ENCODE data around the gene MITF. TPM values are rescaled to one million over a fixed set of nuclear protein-coding genes. Genes with fewer than 3 reads are reported as not detected.

Gene MITF
- total RNA-seq, 4 donors from 2014 or later: 1.6 to 22.5 (median 6.6) TPM

GRCh38 chr3:69784954-69785514, 45.8 kb downstream of the MITF start:
- H3K27me3 ChIP-seq: no peaks in the 10 kb centered on the region
- H3K4me1 ChIP-seq: peaks cover 0 to 38% (median 26%) of the 10 kb centered on the region in 3 donors
- H3K36me3 ChIP-seq: no peaks in the 10 kb centered on the region
- no peak for DNase-seq
- intact Hi-C loops (cut with DNase I): no loop called here
- H3K27ac ChIP-seq: peak overlapping the region in 1 of 4 donors; percentile 31
- no peaks in the 10 kb centered on the region for H3K9me3 ChIP-seq
- no peak overlapping the region for H3K4me3 ChIP-seq
- TF ChIP-seq POLR2A (IDR thresholded peaks at IDR 0.05): no peak
- no peak for TF ChIP-seq CTCF (IDR thresholded peaks at IDR 0.05)
- 55 to 74% methylated on average over 7 of the region's 7 CpGs for WGBS, 2 donors

- WGBS, 2 donors: 80 to 84% methylated on average over 3 of the region's 3 CpGs
- Histone ChIP-seq H3K36me3 (no peaks in the 10 kb centered on the region), H3K9me3 (no peaks in the 10 kb centered on the region), H3K27ac (peak overlapping the region in 1 of 4 donors; percentile 10), H3K27me3 (no peaks in the 10 kb centered on the region), H3K4me1 (peaks cover 0 to 44% (median 29%) of the 10 kb centered on the region in 3 donors), H3K4me3 (no peak overlapping the region)
- no peak for TF ChIP-seq POLR2A (IDR thresholded peaks at IDR 0.05)
- no peak for TF ChIP-seq CTCF (IDR thresholded peaks at IDR 0.05)
- intact Hi-C loops (cut with DNase I): no loop called here
- DNase-seq: no peak
Observed at GRCh38 chr3:69785769-69786320, 46.6 kb downstream of the MITF start.

- no peaks in the 10 kb centered on the region for H3K27me3 ChIP-seq
- no peak for DNase-seq
- 31 to 53% methylated on average over 3 to 4 of the region's 4 CpGs for WGBS, 2 donors
- peaks cover 4 to 54% (median 37%) of the 10 kb centered on the region in 3 donors for H3K4me1 ChIP-seq
- TF ChIP-seq CTCF (IDR thresholded peaks at IDR 0.05) (no peak), POLR2A (IDR thresholded peaks at IDR 0.05) (no peak)
- intact Hi-C loops (cut with DNase I): no loop called here
- H3K27ac ChIP-seq: peak overlapping the region in 3 of 4 donors; percentile 14 to 44 (median 19)
- no peaks in the 10 kb centered on the region for H3K9me3 ChIP-seq
- H3K36me3 ChIP-seq: no peaks in the 10 kb centered on the region
- no peak overlapping the region for H3K4me3 ChIP-seq
Observed at GRCh38 chr3:69786854-69787253, 47.6 kb downstream of the MITF start.

- 30 to 37% methylated on average over 3 of the region's 3 CpGs for WGBS, 2 donors
- Histone ChIP-seq H3K4me3 (no peak overlapping the region), H3K36me3 (no peaks in the 10 kb centered on the region), H3K27me3 (no peaks in the 10 kb centered on the region), H3K4me1 (peaks cover 6 to 61% (median 37%) of the 10 kb centered on the region in 3 donors), H3K9me3 (no peaks in the 10 kb centered on the region), H3K27ac (peak overlapping the region in 3 of 4 donors; percentile 14 to 44 (median 19))
- intact Hi-C loops (cut with DNase I): no loop called here
- no peak for TF ChIP-seq POLR2A (IDR thresholded peaks at IDR 0.05)
- TF ChIP-seq CTCF (IDR thresholded peaks at IDR 0.05): no peak
- no peak for DNase-seq
Observed at GRCh38 chr3:69787436-69788168, 48.3 kb downstream of the MITF start.

- 18 to 26% methylated on average over 5 to 6 of the region's 6 CpGs for WGBS, 2 donors
- TF ChIP-seq POLR2A (IDR thresholded peaks at IDR 0.05) (no peak), CTCF (IDR thresholded peaks at IDR 0.05) (no peak)
- intact Hi-C loops (cut with DNase I): no loop called here
- DNase-seq: no peak
- H3K27me3 ChIP-seq: no peaks in the 10 kb centered on the region
- H3K4me3 ChIP-seq: no peak overlapping the region
- peak overlapping the region in 3 of 4 donors; percentile 9 to 61 (median 19) for H3K27ac ChIP-seq
- peaks cover 6 to 42% (median 23%) of the 10 kb centered on the region in 3 donors for H3K4me1 ChIP-seq
- H3K9me3 ChIP-seq: no peaks in the 10 kb centered on the region
- no peaks in the 10 kb centered on the region for H3K36me3 ChIP-seq
Observed at GRCh38 chr3:69791106-69791505, 51.8 kb downstream of the MITF start.

All from esophagus squamous epithelium (tissue), 5 donors.